ENCODE data around the gene ZNF423.

- TF ChIP-seq, protein P1, sequence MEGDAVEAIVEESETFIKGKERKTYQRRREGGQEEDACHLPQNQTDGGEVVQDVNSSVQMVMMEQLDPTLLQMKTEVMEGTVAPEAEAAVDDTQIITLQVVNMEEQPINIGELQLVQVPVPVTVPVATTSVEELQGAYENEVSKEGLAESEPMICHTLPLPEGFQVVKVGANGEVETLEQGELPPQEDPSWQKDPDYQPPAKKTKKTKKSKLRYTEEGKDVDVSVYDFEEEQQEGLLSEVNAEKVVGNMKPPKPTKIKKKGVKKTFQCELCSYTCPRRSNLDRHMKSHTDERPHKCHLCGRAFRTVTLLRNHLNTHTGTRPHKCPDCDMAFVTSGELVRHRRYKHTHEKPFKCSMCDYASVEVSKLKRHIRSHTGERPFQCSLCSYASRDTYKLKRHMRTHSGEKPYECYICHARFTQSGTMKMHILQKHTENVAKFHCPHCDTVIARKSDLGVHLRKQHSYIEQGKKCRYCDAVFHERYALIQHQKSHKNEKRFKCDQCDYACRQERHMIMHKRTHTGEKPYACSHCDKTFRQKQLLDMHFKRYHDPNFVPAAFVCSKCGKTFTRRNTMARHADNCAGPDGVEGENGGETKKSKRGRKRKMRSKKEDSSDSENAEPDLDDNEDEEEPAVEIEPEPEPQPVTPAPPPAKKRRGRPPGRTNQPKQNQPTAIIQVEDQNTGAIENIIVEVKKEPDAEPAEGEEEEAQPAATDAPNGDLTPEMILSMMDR (conservative IDR thresholded peaks at IDR 0.05; ENCODE audit: low read depth in 2 of 2), result no peak
- TF ChIP-seq JUNB (IDR thresholded peaks at IDR 0.05; ENCODE audit: unreplicated experiment) (no peak), POLR2AphosphoS5 (IDR thresholded peaks at IDR 0.05; ENCODE audit: low read depth) (no peak), EZH2phosphoT487 (IDR thresholded peaks at IDR 0.05; ENCODE audit: unreplicated experiment) (no peak), EZH2 (IDR thresholded peaks at IDR 0.05; ENCODE audit: low read depth, unreplicated experiment) (no peak), REST (IDR thresholded peaks at IDR 0.05; ENCODE audit: unreplicated experiment) (no peak), CREB1 (CRISPR knock-in tag; IDR thresholded peaks at IDR 0.05; ENCODE audit: low read depth) (no peak), NANOG (IDR thresholded peaks at IDR 0.05; ENCODE audit: borderline replicate concordance) (no peak), ZNF114 (CRISPR knock-in tag; IDR thresholded peaks at IDR 0.05) (no peak), ZNF331 (CRISPR knock-in tag; IDR thresholded peaks at IDR 0.05; ENCODE audit: low read depth) (no peak), STAT1 (IDR thresholded peaks at IDR 0.05; ENCODE audit: unreplicated experiment) (no peak)
- TF ChIP-seq, protein P2, sequence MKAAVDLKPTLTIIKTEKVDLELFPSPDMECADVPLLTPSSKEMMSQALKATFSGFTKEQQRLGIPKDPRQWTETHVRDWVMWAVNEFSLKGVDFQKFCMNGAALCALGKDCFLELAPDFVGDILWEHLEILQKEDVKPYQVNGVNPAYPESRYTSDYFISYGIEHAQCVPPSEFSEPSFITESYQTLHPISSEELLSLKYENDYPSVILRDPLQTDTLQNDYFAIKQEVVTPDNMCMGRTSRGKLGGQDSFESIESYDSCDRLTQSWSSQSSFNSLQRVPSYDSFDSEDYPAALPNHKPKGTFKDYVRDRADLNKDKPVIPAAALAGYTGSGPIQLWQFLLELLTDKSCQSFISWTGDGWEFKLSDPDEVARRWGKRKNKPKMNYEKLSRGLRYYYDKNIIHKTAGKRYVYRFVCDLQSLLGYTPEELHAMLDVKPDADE (IDR thresholded peaks at IDR 0.05), result no peak
Measured at GRCh38 chr16:49859125-49859811, 3.4 kb upstream of the ZNF423 start.
